Osteocyte (in vitro differentiated cells): Measurements from ENCODE around the gene ITPRIPL1. TPM values are rescaled to one million over a fixed set of nuclear protein-coding genes. Genes with fewer than 3 reads are reported as not detected.
A peak's percentile ranks its signal among the peaks of the same experiment; 100 is the strongest.

Experiments
- DNase-seq: peaks from one replicate; pipeline ENCODE4 v3.0.0; 2021; ENCODE audit warnings: mixed read lengths; ENCODE audit not compliant: unreplicated experiment; ENCODE audit errors: extremely low spot score
- H3K27ac Mint-ChIP-seq: one replicate; pipeline ENCODE4 v1.8.0; 2021; ENCODE audit warnings: mild to moderate bottlenecking, mixed read lengths; ENCODE audit not compliant: unreplicated experiment
- H3K27me3 Mint-ChIP-seq: one replicate; pipeline ENCODE4 v1.8.0; 2021; ENCODE audit warnings: mixed read lengths; ENCODE audit not compliant: unreplicated experiment
- H3K36me3 Mint-ChIP-seq: one replicate; pipeline ENCODE4 v1.8.0; 2021; ENCODE audit warnings: mixed read lengths; ENCODE audit not compliant: unreplicated experiment
- H3K4me1 Mint-ChIP-seq: one replicate; pipeline ENCODE4 v1.8.0; 2021; ENCODE audit warnings: mixed read lengths; ENCODE audit not compliant: unreplicated experiment
- H3K4me3 Mint-ChIP-seq: one replicate; pipeline ENCODE4 v1.8.0; 2021; ENCODE audit warnings: mild to moderate bottlenecking, moderate library complexity, mixed read lengths; ENCODE audit not compliant: unreplicated experiment
- H3K9me3 Mint-ChIP-seq: one replicate; pipeline ENCODE4 v1.8.0; 2021; ENCODE audit warnings: mixed read lengths; ENCODE audit not compliant: unreplicated experiment
- CTCF ChIP-seq: fragments of 200-600 bp; sonication (generic); IDR thresholded peaks from 2 replicates; pipeline ENCODE4 v1.5.0; 2021; ENCODE audit warnings: antibody characterized with exemption, mild to moderate bottlenecking, moderate library complexity
- total RNA-seq: library from RNA; stranded (reverse); gene quantifications from 2 replicates; pipeline ENCODE4 v1.2.1, GENCODE V29; 2021

ITPRIPL1 gene
- total RNA-seq, 1 donor from 2014 or later, result 0.86 TPM

- no peak for TF ChIP-seq CTCF
- Mint-ChIP-seq H3K4me1 (peaks cover 24% of the 10 kb centered on the region), H3K27me3 (peaks cover 19% of the 10 kb centered on the region), H3K4me3 (no peak overlapping the region), H3K36me3 (no peaks in the 10 kb centered on the region), H3K27ac (no peak overlapping the region), H3K9me3 (no peaks in the 10 kb centered on the region)
- no peak for DNase-seq
Observed at GRCh38 chr2:96317584-96317997, 7.5 kb upstream of the ITPRIPL1 start.

GRCh38 chr2:96318723-96319122 lies 6.4 kb upstream of the ITPRIPL1 start:
- H3K4me1 Mint-ChIP-seq, result peaks cover 26% of the 10 kb centered on the region
- H3K9me3 Mint-ChIP-seq, result no peaks in the 10 kb centered on the region
- H3K36me3 Mint-ChIP-seq, result no peaks in the 10 kb centered on the region
- peaks cover 26% of the 10 kb centered on the region for H3K27me3 Mint-ChIP-seq
- no peak for DNase-seq
- H3K4me3 Mint-ChIP-seq, result no peak overlapping the region
- H3K27ac Mint-ChIP-seq, result no peak overlapping the region
- TF ChIP-seq CTCF, result no peak

- Mint-ChIP-seq H3K27ac (no peak overlapping the region), H3K27me3 (peaks cover 32% of the 10 kb centered on the region), H3K9me3 (no peaks in the 10 kb centered on the region), H3K36me3 (no peaks in the 10 kb centered on the region), H3K4me1 (peaks cover 26% of the 10 kb centered on the region), H3K4me3 (no peak overlapping the region)
- DNase-seq, result no peak
- no peak for TF ChIP-seq CTCF
Observed at GRCh38 chr2:96319396-96319795, 5.7 kb upstream of the ITPRIPL1 start.

- peaks cover 23% of the 10 kb centered on the region for H3K4me1 Mint-ChIP-seq
- no peaks in the 10 kb centered on the region for H3K36me3 Mint-ChIP-seq
- no peak overlapping the region for H3K4me3 Mint-ChIP-seq
- no peaks in the 10 kb centered on the region for H3K9me3 Mint-ChIP-seq
- no peak for TF ChIP-seq CTCF
- H3K27me3 Mint-ChIP-seq, result peaks cover 32% of the 10 kb centered on the region
- no peak overlapping the region for H3K27ac Mint-ChIP-seq
- no peak for DNase-seq
Observed at GRCh38 chr2:96320326-96320725, 4.8 kb upstream of the ITPRIPL1 start.

GRCh38 chr2:96320728-96321622 lies 4.1 kb upstream of the ITPRIPL1 start:
- TF ChIP-seq CTCF, result no peak
- Mint-ChIP-seq H3K4me1 (peaks cover 23% of the 10 kb centered on the region), H3K4me3 (peak overlapping the region; percentile 88), H3K27ac (no peak overlapping the region), H3K9me3 (no peaks in the 10 kb centered on the region), H3K27me3 (peaks cover 32% of the 10 kb centered on the region), H3K36me3 (no peaks in the 10 kb centered on the region)
- no peak for DNase-seq
